GM12878 (cell line): Measurements from ENCODE around the gene LPCAT3. TPM values are rescaled to one million over a fixed set of nuclear protein-coding genes. Genes with fewer than 3 reads are reported as not detected.
A peak's percentile ranks its signal among the peaks of the same experiment; 100 is the strongest.

Source experiments
- ATAC-seq: fragments of 200-7000 bp; cut with Tn5 transposase; 3 replicates; pipeline ENCODE4 v1.9.1; 2020; ENCODE audit warnings: mild to moderate bottlenecking, moderate library complexity
- BruUV-seq: library from RNA; stranded (reverse); fragments of 400-500 nt; replicated peaks from 2 replicates; lab custom pipeline; 2021; lab: Mats Ljungman, UMichigan
- CTCF ChIA-PET: fragments of 300-600 bp; sonication (Branson Sonifier 250); formaldehyde crosslinking; extraction: SDS; loops from one replicate; lab custom pipeline; 2021; ENCODE audit warnings: inconsistent platforms; lab: Yijun Ruan, JAX
- POLR2A ChIA-PET: fragments of 350-600 bp; formaldehyde crosslinking; extraction: SDS; loops from one replicate; lab custom pipeline; 2021; ENCODE audit warnings: inconsistent platforms; lab: Charles Lee
- RAD21 ChIA-PET: fragments of 300-600 bp; sonication (Branson Sonifier 250); formaldehyde crosslinking; loops from one replicate; lab custom pipeline; 2023; ENCODE audit warnings: antibody characterized with exemption; ENCODE audit not compliant: unreplicated experiment; lab: Charles Lee
- SMC1A ChIA-PET: fragments of 300-600 bp; sonication (Branson Sonifier 250); formaldehyde crosslinking; loops from one replicate; lab custom pipeline; 2023; ENCODE audit not compliant: unreplicated experiment, uncharacterized antibody; lab: Charles Lee
- DNase-seq: peaks from one replicate; pipeline ENCODE4 v3.0.0-alpha.2; 2011; ENCODE audit warnings: low read depth, low spot score
- FAIRE-seq: peaks from 3 replicates; lab custom pipeline; 2011; peaks lifted over from hg19 to GRCh38; lab: Jason Lieb, UNC
- H2AFZ ChIP-seq: 2 replicates; pipeline ENCODE4 v1.6.0; 2011; ENCODE audit warnings: low read depth, low read length, control low read depth; ENCODE audit not compliant: control insufficient read depth
- H3K27ac ChIP-seq: 2 replicates; pipeline ENCODE4 v1.5.1; 2011; ENCODE audit warnings: control low read depth; ENCODE audit not compliant: control insufficient read depth, insufficient read depth
- H3K27me3 ChIP-seq, 2 experiments: replicated peaks in 1 of 2; 2 replicates each; pipeline versions ENCODE4 v1.6.0 to v1.6.1; 2011; ENCODE audit warnings: low read length in 1 of 2; ENCODE audit not compliant: control insufficient read depth in 2 of 2, insufficient read depth in 2 of 2
- H3K36me3 ChIP-seq, 2 experiments: 2 replicates each; pipeline ENCODE4 v1.5.1; 2011; ENCODE audit warnings: low read length in 1 of 2; ENCODE audit not compliant: control insufficient read depth in 2 of 2, insufficient read depth in 2 of 2
- H3K4me1 ChIP-seq: 2 replicates; pipeline ENCODE4 v1.6.1; 2011; ENCODE audit warnings: mild to moderate bottlenecking, low read length, moderate library complexity, mixed read lengths; ENCODE audit not compliant: control insufficient read depth, insufficient read depth
- H3K4me2 ChIP-seq: 2 replicates; pipeline ENCODE4 v1.6.0; 2011; ENCODE audit warnings: control low read depth; ENCODE audit not compliant: control insufficient read depth, insufficient read depth
- H3K4me3 ChIP-seq: fragments of 200-600 bp; sonication (generic); 2 replicates; pipeline ENCODE4 v1.5.1; 2016
- H3K79me2 ChIP-seq: 2 replicates; pipeline ENCODE4 v1.6.0; 2011; ENCODE audit warnings: low read length; ENCODE audit not compliant: control insufficient read depth, insufficient read depth
- H3K9ac ChIP-seq: 2 replicates; pipeline ENCODE4 v1.8.0; 2011; ENCODE audit warnings: low read length, control low read depth, mixed read lengths; ENCODE audit not compliant: control insufficient read depth, insufficient read depth
- H3K9me3 ChIP-seq: replicated peaks from 3 replicates; pipeline ENCODE4 v1.5.1; 2011; ENCODE audit warnings: mild to moderate bottlenecking, low read length; ENCODE audit not compliant: control insufficient read depth, insufficient read depth
- H4K20me1 ChIP-seq: 2 replicates; pipeline ENCODE4 v1.6.0; 2011; ENCODE audit not compliant: control insufficient read depth, insufficient read depth
- CHD2 ChIP-seq: IDR thresholded peaks from 2 replicates; pipeline ENCODE4 v1.6.1; 2011; ENCODE audit warnings: low read depth, low read length, improper control_type of control experiment, borderline replicate concordance
- CREB1 ChIP-seq: IDR thresholded peaks from 2 replicates; pipeline ENCODE4 v1.6.1; 2012; ENCODE audit warnings: low read depth, mild to moderate bottlenecking, inconsistent platforms
- PML ChIP-seq: IDR thresholded peaks from 2 replicates; pipeline ENCODE4 v1.6.1; 2012; ENCODE audit warnings: low read length, inconsistent platforms
- RCOR1 ChIP-seq: conservative IDR thresholded peaks from 2 replicates; pipeline ENCODE4 v1.6.1; 2012; ENCODE audit warnings: low read depth, low read length, improper control_type of control experiment
- RELB ChIP-seq: fragments of 450-650 bp; IDR thresholded peaks from 2 replicates; pipeline ENCODE4 v1.6.1; 2017; ENCODE audit warnings: low read depth, mild to moderate bottlenecking, moderate library complexity
- SP1 ChIP-seq: IDR thresholded peaks from one replicate; pipeline ENCODE4 v1.6.1; 2011; ENCODE audit warnings: low read depth, low read length
- SUZ12 ChIP-seq: fragments of 200-600 bp; sonication (generic); IDR thresholded peaks from one replicate; pipeline ENCODE4 v1.6.1; 2018; ENCODE audit warnings: antibody characterized with exemption, mild to moderate bottlenecking; ENCODE audit not compliant: unreplicated experiment
- TCF3 ChIP-seq: IDR thresholded peaks from 2 replicates; pipeline ENCODE4 v1.6.1; 2012; ENCODE audit warnings: low read depth, mild to moderate bottlenecking, low read length, borderline replicate concordance; ENCODE audit not compliant: insufficient read depth
- WGBS: methylation state at CpG from one replicate; pipeline ENCODE4 v1.1.6; 2016; ENCODE audit warnings: low lambda C conversion rate; ENCODE audit not compliant: insufficient replicate concordance, insufficient coverage; ENCODE audit errors: missing lambda C conversion rate; 5-methylcytosine and 5-hydroxymethylcytosine counted together
- in situ Hi-C: fragments of 300-500 bp; cut with MboI; formaldehyde crosslinking; loops from 9 replicates; pipeline ENCODE4 v1.14.3; 2018; ENCODE audit warnings: mixed read lengths
- intact Hi-C: fragments of 100-400 bp; cut with micrococcal nuclease; formaldehyde crosslinking; loops from one replicate; pipeline ENCODE4 v1.14.2; 2022; ENCODE audit not compliant: unreplicated experiment
- polyA plus RNA-seq, 11 experiments: library from polyadenylated mRNA; depleted of rRNA in 4 of 11; unstranded in 6 of 11; stranded (reverse) in 5 of 11; fragments of >200 nt; fragmentation: Nextera tagmentation in 4 of 11; fragmentation: Illumina TruSeq in 1 of 11; extraction: Ambion mirVana in 4 of 11; extraction: Trizol in 1 of 11; gene quantifications; 1 replicate in 1 of 11; 2 replicates in 10 of 11; pipeline versions ENCODE4 v1.2.1 to v1.2.3, GENCODE V29; 2011 to 2016; ENCODE audit warnings: inconsistent platforms in 2 of 11, missing spikeins in 2 of 11, low read depth in 1 of 11
- total RNA-seq, 4 experiments: library from RNA; depleted of rRNA in 3 of 4; stranded (reverse); fragments of >200 nt in 3 of 4; fragmentation: Illumina TruSeq in 1 of 4; extraction: Trizol in 1 of 4; gene quantifications; 2 replicates each; pipeline versions ENCODE4 v1.2.1 to v1.2.3, GENCODE V29; 2013 to 2021
- TF ChIP-seq, protein P1 (sequence below): fragments of 450-650 bp; formaldehyde crosslinking; IDR thresholded peaks from 2 replicates; pipeline ENCODE4 v1.5.0; 2022; ENCODE audit warnings: mild to moderate bottlenecking, missing genetic modification characterization

LPCAT3 gene
- total and polyA plus RNA-seq, 10 of the 15 experiments (the other 5 are each of a cell fraction or from before 2014, with no cell fraction given): 2.6 to 48.3 (median 23.0) TPM

DNA sequence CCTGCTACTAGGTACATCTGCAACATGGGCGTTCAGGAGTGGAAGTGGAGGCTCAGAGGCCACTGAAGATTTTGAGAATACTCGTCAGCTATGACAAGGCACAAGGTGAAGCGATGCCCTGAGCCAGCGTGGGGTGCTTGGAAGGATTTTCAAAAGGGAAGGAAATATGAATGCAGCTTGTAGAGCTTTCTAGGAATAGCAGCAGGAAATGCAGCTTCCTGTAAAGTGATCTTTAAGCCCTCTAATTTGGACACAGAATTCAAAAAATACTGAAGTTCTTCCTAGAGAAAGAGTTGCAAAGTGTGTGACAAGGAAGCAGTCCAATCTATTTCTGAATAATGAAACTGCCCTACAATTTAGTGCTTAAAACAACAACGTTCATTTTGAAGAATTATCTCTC lies 29.0 kb upstream of the LPCAT3 start:
- Histone ChIP-seq H3K36me3 (no peaks in the 10 kb centered on the region), H2AFZ (peak overlapping the region; percentile 68), H4K20me1 (no peaks in the 10 kb centered on the region), H3K4me3 (no peak overlapping the region), H3K79me2 (no peaks in the 10 kb centered on the region), H3K9me3 (no peaks in the 10 kb centered on the region), H3K9ac (no peak overlapping the region), H3K27ac (no peak overlapping the region), H3K4me2 (no peak overlapping the region), H3K27me3 (no peaks in the 10 kb centered on the region), H3K4me1 (no peaks in the 10 kb centered on the region; the same call in 1 of the 2 replicates)
- in situ Hi-C loops (no loop called here), intact Hi-C loops (no loop called here)
- ChIA-PET CTCF (interaction anchor here (1.7 kb wide), 1 partner anchor 14 kb away, joined by 3 read pairs; no protein-coding TSS in a partner anchor), RAD21 (no interaction called here), SMC1A (interaction anchor here (0.7 kb wide), 1 partner anchor 16 kb away, joined by 4 read pairs; no protein-coding TSS in a partner anchor), POLR2A (no interaction called here)
- no TSS peak for BruUV-seq
- FAIRE-seq (no peak), DNase-seq (no peak), ATAC-seq (no peak)
- WGBS: 20% methylated on average over 5 of the region's 5 CpGs
- TF ChIP-seq SP1: no peak
- no peak for TF ChIP-seq SUZ12
- TF ChIP-seq CREB1: no peak

- in situ Hi-C loops (no loop called here), intact Hi-C loops (no loop called here)
- ATAC-seq: peak; percentile 38; the same call in 2 of the 3 replicates
- no peaks in the 10 kb centered on the region for H3K27me3 ChIP-seq
- ChIA-PET POLR2A (no interaction called here), SMC1A (interaction anchor here (0.7 kb wide), 1 partner anchor 17 kb away, joined by 4 read pairs; no protein-coding TSS in a partner anchor), CTCF (no interaction called here), RAD21 (no interaction called here)
- peak overlapping the region; percentile 33; the same call in 1 of the 2 replicates for H2AFZ ChIP-seq
- no peak for DNase-seq
- no peak for FAIRE-seq
- no TSS peak for BruUV-seq
- no peaks in the 10 kb centered on the region for H3K36me3 ChIP-seq
- TF ChIP-seq RCOR1: no peak
- TF ChIP-seq, protein P1, sequence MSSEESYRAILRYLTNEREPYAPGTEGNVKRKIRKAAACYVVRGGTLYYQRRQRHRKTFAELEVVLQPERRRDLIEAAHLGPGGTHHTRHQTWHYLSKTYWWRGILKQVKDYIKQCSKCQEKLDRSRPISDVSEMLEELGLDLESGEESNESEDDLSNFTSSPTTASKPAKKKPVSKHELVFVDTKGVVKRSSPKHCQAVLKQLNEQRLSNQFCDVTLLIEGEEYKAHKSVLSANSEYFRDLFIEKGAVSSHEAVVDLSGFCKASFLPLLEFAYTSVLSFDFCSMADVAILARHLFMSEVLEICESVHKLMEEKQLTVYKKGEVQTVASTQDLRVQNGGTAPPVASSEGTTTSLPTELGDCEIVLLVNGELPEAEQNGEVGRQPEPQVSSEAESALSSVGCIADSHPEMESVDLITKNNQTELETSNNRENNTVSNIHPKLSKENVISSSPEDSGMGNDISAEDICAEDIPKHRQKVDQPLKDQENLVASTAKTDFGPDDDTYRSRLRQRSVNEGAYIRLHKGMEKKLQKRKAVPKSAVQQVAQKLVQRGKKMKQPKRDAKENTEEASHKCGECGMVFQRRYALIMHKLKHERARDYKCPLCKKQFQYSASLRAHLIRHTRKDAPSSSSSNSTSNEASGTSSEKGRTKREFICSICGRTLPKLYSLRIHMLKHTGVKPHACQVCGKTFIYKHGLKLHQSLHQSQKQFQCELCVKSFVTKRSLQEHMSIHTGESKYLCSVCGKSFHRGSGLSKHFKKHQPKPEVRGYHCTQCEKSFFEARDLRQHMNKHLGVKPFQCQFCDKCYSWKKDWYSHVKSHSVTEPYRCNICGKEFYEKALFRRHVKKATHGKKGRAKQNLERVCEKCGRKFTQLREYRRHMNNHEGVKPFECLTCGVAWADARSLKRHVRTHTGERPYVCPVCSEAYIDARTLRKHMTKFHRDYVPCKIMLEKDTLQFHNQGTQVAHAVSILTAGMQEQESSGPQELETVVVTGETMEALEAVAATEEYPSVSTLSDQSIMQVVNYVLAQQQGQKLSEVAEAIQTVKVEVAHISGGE (CRISPR knock-in tag): no peak
- no peak for TF ChIP-seq RELB
- TF ChIP-seq PML: no peak
- TF ChIP-seq TCF3: no peak
- no peak for TF ChIP-seq CHD2
- no peak overlapping the region for H3K27ac ChIP-seq
- no peaks in the 10 kb centered on the region for H3K79me2 ChIP-seq
- no peak overlapping the region for H3K9ac ChIP-seq
- no peaks in the 10 kb centered on the region for H4K20me1 ChIP-seq
- H3K4me1 ChIP-seq: no peaks in the 10 kb centered on the region; the same call in 1 of the 2 replicates
- H3K4me3 ChIP-seq: no peak overlapping the region
- WGBS: 67% methylated on average over 5 of the region's 5 CpGs
- H3K9me3 ChIP-seq: no peaks in the 10 kb centered on the region
- no peak overlapping the region for H3K4me2 ChIP-seq
Observed at GRCh38 chr12:7046383-7047105, 28.3 kb upstream of the LPCAT3 start.
